Endothelial cell of umbilical vein (primary cell): Measurements from ENCODE around the gene GAL3ST3.

Experiments used
- JUN ChIP-seq: IDR thresholded peaks from 2 replicates; pipeline ENCODE4 v1.6.1; 2011; ENCODE audit warnings: borderline replicate concordance, low read depth; ENCODE audit not compliant: insufficient read length, insufficient read depth
- POLR2AphosphoS5 ChIP-seq: IDR thresholded peaks from 2 replicates; pipeline ENCODE4 v1.6.1; 2012; ENCODE audit warnings: low read depth, mild to moderate bottlenecking, control low read depth, low read length, moderate library complexity; ENCODE audit not compliant: insufficient read depth
- TF ChIP-seq, protein P1 (sequence below), 2 donors: IDR thresholded peaks; 1 replicate in 1 of 2; 2 replicates in 1 of 2; pipeline ENCODE4 v1.5.1; 2011; ENCODE audit warnings: low read length in 2 of 2, mild to moderate bottlenecking in 2 of 2, moderate library complexity in 2 of 2, control low read depth in 1 of 2, inconsistent platforms in 1 of 2, low read depth in 1 of 2; ENCODE audit not compliant: insufficient read depth in 1 of 2; ENCODE audit errors: extremely low read depth in 1 of 2
- TF ChIP-seq, protein P2 (sequence below): IDR thresholded peaks from 2 replicates; pipeline ENCODE4 v1.6.1; 2011; ENCODE audit not compliant: insufficient read depth, insufficient read length

DNA sequence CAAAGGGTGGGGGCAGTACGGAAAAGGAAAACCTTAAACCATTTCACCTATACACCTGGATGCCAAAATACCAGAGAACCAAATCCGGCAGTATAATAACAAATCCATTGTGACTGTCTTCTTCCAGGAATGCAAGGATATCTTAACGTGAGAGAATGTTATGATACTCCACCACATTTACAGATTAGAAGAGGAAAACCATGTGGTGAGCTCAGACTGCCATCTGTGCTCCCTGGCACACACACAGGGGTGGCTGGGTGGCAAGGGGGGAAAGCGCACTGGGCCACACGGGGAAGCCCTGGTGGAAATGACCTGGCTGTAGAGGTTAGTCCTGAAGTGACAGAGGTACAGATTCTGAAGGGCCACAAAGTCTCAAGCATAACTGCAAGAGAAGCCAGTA, 56.9 kb downstream of the GAL3ST3 start:
- TF ChIP-seq, protein P1, sequence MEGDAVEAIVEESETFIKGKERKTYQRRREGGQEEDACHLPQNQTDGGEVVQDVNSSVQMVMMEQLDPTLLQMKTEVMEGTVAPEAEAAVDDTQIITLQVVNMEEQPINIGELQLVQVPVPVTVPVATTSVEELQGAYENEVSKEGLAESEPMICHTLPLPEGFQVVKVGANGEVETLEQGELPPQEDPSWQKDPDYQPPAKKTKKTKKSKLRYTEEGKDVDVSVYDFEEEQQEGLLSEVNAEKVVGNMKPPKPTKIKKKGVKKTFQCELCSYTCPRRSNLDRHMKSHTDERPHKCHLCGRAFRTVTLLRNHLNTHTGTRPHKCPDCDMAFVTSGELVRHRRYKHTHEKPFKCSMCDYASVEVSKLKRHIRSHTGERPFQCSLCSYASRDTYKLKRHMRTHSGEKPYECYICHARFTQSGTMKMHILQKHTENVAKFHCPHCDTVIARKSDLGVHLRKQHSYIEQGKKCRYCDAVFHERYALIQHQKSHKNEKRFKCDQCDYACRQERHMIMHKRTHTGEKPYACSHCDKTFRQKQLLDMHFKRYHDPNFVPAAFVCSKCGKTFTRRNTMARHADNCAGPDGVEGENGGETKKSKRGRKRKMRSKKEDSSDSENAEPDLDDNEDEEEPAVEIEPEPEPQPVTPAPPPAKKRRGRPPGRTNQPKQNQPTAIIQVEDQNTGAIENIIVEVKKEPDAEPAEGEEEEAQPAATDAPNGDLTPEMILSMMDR (IDR thresholded peaks at IDR 0.05; ENCODE audit: extremely low read depth in 1 of 2, insufficient read depth in 1 of 2, low read depth in 1 of 2, low read length in 2 of 2) = no peak
- no peak for TF ChIP-seq POLR2AphosphoS5
- no peak for TF ChIP-seq JUN
- TF ChIP-seq, protein P2, sequence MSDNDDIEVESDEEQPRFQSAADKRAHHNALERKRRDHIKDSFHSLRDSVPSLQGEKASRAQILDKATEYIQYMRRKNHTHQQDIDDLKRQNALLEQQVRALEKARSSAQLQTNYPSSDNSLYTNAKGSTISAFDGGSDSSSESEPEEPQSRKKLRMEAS = no peak
